Parathyroid adenoma (tissue), 2 donors: ENCODE results near the gene TCOF1.

Experiments used
- H2AFZ ChIP-seq: fragments of 300-600 bp; sonication (generic); one replicate; pipeline ENCODE4 v1.7.0; 2017; ENCODE audit warnings: antibody characterized with exemption, mild to moderate bottlenecking
- H3K27ac ChIP-seq: fragments of 300-600 bp; sonication (generic); one replicate; pipeline ENCODE4 v1.7.0; 2017
- H3K27me3 ChIP-seq: fragments of 300-600 bp; sonication (generic); one replicate; pipeline ENCODE4 v1.7.0; 2017; ENCODE audit warnings: low read length; ENCODE audit not compliant: control insufficient read depth, insufficient read depth
- H3K36me3 ChIP-seq: fragments of 300-600 bp; sonication (generic); one replicate; pipeline ENCODE4 v1.7.0; 2017; ENCODE audit warnings: low read length; ENCODE audit not compliant: control insufficient read depth, insufficient read depth
- H3K4me1 ChIP-seq: fragments of 300-600 bp; sonication (generic); one replicate; pipeline ENCODE4 v1.7.0; 2017; ENCODE audit warnings: control low read depth
- H3K4me2 ChIP-seq: fragments of 300-600 bp; sonication (generic); one replicate; pipeline ENCODE4 v1.7.0; 2017; ENCODE audit warnings: low read length
- H3K4me3 ChIP-seq: fragments of 300-600 bp; sonication (generic); one replicate; pipeline ENCODE4 v1.7.0; 2017; ENCODE audit warnings: low read depth, low read length
- H3K79me2 ChIP-seq: fragments of 300-600 bp; sonication (generic); one replicate; pipeline ENCODE4 v1.7.0; 2017; ENCODE audit warnings: control low read depth
- H3K9ac ChIP-seq: fragments of 300-600 bp; sonication (generic); one replicate; pipeline ENCODE4 v1.7.0; 2017; ENCODE audit warnings: mild to moderate bottlenecking
- H3K9me3 ChIP-seq: fragments of 300-600 bp; sonication (generic); one replicate; pipeline ENCODE4 v1.7.0; 2017; ENCODE audit warnings: low read length; ENCODE audit not compliant: control insufficient read depth
- TF ChIP-seq, protein P1 (sequence below): fragments of 300-600 bp; sonication (generic); IDR thresholded peaks from one replicate; pipeline ENCODE4 v1.7.0; 2017; ENCODE audit warnings: antibody characterized with exemption, mild to moderate bottlenecking
- donor health status: primary hyperparathyroidism.

TCOF1 gene

DNA sequence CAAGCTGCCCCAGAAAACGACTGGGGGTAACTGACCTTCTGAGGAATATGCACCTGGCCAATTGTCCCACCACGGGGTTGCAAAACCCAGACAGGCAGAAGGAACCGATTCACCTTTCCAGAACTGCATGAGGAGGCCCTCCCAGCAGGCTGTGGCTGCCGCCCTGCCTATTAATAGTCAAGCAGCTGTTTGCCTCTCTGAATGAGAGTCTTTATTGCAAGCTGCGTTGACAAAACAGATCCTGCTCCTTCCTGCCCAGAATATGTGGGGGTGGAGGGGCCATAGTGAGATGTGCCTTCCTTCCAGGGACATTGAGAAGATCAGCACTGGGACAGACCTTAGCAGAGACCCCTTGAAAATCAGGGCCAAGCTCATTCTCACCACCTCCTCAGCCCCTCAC, 18.3 kb upstream of the TCOF1 start:
- Histone ChIP-seq H3K27ac (no peak overlapping the region), H3K9me3 (no peaks in the 10 kb centered on the region), H3K4me2 (no peak overlapping the region), H3K9ac (no peak overlapping the region), H3K4me1 (no peaks in the 10 kb centered on the region), H3K79me2 (no peaks in the 10 kb centered on the region), H2AFZ (no peak overlapping the region), H3K36me3 (no peaks in the 10 kb centered on the region), H3K27me3 (no peaks in the 10 kb centered on the region), H3K4me3 (no peak overlapping the region)
- TF ChIP-seq, protein P1, sequence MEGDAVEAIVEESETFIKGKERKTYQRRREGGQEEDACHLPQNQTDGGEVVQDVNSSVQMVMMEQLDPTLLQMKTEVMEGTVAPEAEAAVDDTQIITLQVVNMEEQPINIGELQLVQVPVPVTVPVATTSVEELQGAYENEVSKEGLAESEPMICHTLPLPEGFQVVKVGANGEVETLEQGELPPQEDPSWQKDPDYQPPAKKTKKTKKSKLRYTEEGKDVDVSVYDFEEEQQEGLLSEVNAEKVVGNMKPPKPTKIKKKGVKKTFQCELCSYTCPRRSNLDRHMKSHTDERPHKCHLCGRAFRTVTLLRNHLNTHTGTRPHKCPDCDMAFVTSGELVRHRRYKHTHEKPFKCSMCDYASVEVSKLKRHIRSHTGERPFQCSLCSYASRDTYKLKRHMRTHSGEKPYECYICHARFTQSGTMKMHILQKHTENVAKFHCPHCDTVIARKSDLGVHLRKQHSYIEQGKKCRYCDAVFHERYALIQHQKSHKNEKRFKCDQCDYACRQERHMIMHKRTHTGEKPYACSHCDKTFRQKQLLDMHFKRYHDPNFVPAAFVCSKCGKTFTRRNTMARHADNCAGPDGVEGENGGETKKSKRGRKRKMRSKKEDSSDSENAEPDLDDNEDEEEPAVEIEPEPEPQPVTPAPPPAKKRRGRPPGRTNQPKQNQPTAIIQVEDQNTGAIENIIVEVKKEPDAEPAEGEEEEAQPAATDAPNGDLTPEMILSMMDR = no peak

DNA sequence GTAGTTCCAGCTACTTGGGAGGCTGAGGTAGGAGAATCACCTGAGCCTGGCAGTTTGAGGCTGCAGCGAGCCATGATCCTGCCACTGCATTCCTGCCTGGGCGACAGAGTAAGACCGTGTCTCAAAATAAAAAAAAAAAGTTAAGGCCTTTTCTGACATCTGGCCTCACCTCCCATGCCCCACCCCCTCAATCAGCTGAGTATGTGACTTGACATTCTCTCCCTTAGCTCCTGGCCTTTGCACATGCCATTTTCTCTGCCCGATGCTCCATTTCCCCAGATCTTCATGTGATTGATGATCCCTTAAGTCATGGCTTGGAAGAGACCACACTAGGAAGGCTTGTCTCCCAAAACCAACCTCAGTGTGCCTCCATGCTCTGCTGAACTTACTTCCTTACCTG, 17.7 kb upstream of the TCOF1 start:
- Histone ChIP-seq H3K4me1 (no peaks in the 10 kb centered on the region), H3K4me3 (no peak overlapping the region), H2AFZ (no peak overlapping the region), H3K79me2 (no peaks in the 10 kb centered on the region), H3K9me3 (no peaks in the 10 kb centered on the region), H3K9ac (no peak overlapping the region), H3K4me2 (no peak overlapping the region), H3K27me3 (no peaks in the 10 kb centered on the region), H3K27ac (no peak overlapping the region), H3K36me3 (no peaks in the 10 kb centered on the region)
- TF ChIP-seq, protein P1 = no peak

GRCh38 chr5:150340614-150341255, 16.8 kb upstream of the TCOF1 start:
- no peaks in the 10 kb centered on the region for H3K79me2 ChIP-seq
- H3K9me3 ChIP-seq = no peaks in the 10 kb centered on the region
- H3K9ac ChIP-seq = no peak overlapping the region
- H3K4me1 ChIP-seq = no peaks in the 10 kb centered on the region
- no peak overlapping the region for H3K4me3 ChIP-seq
- no peaks in the 10 kb centered on the region for H3K36me3 ChIP-seq
- TF ChIP-seq, protein P1 = no peak
- H3K4me2 ChIP-seq = no peak overlapping the region
- no peak overlapping the region for H3K27ac ChIP-seq
- H3K27me3 ChIP-seq = no peaks in the 10 kb centered on the region
- H2AFZ ChIP-seq = no peak overlapping the region

DNA sequence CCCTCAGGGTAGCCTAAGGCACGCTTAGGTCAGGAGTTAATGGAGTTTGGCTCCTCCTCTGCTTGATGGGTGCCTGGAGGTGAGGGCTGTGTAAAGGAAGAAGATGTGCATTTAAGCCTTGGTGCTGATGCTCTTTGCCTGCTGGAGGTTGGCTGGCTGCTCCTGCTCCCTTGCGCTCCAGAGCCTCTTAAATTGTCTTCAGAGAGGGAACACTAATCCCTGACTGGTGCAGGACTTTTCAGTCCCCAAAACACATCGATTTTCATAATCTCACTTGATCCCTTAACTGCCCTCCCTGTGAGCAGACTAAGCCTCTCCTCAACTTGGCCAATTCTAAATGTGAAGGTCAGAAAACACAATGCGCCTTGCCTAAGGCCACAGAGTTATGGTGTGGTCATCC, 16.2 kb upstream of the TCOF1 start:
- H3K27ac ChIP-seq = no peak overlapping the region
- no peaks in the 10 kb centered on the region for H3K27me3 ChIP-seq
- H2AFZ ChIP-seq = no peak overlapping the region
- H3K79me2 ChIP-seq = no peaks in the 10 kb centered on the region
- H3K4me2 ChIP-seq = no peak overlapping the region
- H3K4me1 ChIP-seq = no peaks in the 10 kb centered on the region
- no peaks in the 10 kb centered on the region for H3K9me3 ChIP-seq
- H3K4me3 ChIP-seq = no peak overlapping the region
- no peaks in the 10 kb centered on the region for H3K36me3 ChIP-seq
- TF ChIP-seq, protein P1 = no peak
- H3K9ac ChIP-seq = no peak overlapping the region

DNA sequence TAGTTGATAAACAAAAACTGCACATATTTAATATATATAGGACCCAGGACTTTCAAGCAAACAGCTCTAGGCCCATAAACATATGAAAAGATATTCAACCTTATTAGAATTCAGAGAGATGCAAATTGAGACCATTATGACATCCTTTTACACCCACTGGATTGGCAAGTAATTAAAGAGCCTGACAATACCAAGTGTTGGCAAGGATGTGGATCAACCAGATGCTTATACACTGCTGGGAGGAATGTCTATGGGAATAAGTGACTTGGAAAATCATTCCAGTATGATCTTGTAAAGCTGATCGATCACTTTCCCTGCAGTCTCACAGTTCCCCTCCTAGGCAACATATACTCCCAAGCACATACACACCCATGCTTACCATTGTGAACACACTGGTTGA, 15.5 kb upstream of the TCOF1 start:
- TF ChIP-seq, protein P1 = no peak
- H3K79me2 ChIP-seq = no peaks in the 10 kb centered on the region

More for the DNA sequence above, 15.5 kb upstream of the TCOF1 start:
- H3K27me3 ChIP-seq = no peaks in the 10 kb centered on the region
- no peak overlapping the region for H2AFZ ChIP-seq
- no peaks in the 10 kb centered on the region for H3K9me3 ChIP-seq
- H3K4me2 ChIP-seq = no peak overlapping the region
- H3K36me3 ChIP-seq = no peaks in the 10 kb centered on the region
- no peak overlapping the region for H3K4me3 ChIP-seq
- no peak overlapping the region for H3K27ac ChIP-seq
- no peaks in the 10 kb centered on the region for H3K4me1 ChIP-seq
- H3K9ac ChIP-seq = no peak overlapping the region
